NCI-H2171 (cell line): ENCODE measurements around the gene TMEM196.

Source experiments
- DNase-seq: peaks from one replicate; lab custom pipeline; 2025; lab: John Stamatoyannopoulos, UW

Gene TMEM196

DNA sequence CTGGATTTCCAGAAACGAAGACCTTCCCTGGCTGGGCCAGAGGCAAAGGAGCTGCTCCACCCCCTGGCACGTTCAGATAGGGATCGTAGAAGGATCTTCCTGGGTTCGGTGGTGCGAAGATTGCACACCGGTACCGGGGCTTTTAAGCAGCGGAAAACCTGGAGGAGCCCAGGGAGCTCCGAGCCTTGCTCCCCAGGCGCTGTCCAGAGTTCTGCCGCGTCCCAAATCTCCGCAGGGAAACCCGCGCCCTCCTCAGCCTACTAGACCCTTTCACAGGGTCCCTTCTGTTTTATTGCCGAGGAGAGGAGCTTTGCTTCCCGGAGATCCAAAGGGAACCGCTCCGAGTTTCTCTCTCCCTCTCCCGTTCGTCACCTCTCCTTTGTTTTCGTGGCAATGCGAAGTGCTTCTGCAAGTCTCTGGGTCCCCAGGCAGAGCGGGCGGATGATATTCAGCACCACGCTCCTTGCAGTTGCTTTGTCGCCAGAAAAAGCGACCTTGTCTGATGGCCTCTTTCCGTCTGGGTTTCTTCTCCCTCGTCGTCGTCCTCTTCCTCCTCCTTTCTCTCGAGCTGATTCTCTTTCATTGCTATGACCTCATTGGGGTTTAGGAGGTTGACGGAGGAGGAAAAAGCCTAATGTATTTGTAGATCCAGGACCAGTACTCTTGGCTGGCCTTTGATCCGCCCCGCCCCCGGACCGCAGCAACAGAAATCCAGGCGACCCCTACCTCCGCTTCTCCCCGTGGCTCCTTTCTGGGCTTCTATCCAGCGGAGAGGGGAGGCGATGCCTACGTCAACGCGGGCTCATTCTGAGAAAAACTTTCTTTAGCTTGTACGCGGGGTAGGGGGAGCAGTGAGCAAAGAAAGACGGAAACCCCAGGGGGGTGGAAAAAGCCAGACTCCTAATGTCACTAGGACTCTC lies at the start of gene TMEM196:
TSS of gene TMEM196 (minus strand) at position 777 of the 920 bp plus-strand sequence. CDS start 921 bp downstream, outside the sequence.
- no peak for DNase-seq

DNA sequence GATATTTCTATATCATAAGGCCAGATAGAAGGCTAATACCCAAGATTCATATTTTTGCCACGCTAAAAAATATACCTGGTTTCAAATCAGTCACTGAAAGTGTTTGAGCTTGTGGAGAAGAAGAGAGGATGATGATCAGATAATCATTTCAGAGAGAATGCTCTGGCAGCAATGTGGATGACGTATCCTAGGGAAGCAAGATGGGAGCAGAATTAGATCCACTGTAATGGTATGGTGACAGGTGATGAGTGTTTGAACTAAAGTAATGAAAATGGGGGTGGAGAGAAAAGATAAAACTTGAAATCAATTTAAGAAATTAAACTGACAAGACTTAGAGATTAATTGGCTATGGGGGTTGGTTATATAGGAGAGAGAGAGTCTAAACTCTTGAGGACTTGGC lies 42.7 kb upstream of the TMEM196 start:
- no peak for DNase-seq

- no peak for DNase-seq
Measured at GRCh38 chr7:19815546-19815945, 42.1 kb upstream of the TMEM196 start.

DNA sequence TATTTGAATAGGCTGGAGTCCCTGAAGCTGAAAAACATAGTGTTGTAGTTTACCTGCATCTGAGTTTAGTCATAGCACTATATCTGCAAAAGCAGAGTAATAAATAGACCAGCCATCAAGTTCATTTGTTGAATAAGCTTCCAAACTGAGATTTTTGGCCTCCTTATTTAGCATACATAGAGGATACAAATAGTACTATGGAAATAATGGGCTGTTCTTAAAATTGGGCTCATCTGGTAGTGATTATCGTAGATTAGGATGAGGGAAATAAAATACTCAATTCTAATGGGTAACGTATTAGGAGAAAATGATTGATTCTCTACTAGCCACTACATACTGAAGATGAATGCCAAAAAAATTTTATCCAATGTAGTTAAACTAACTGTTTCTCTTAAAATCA lies 41.4 kb upstream of the TMEM196 start:
- no peak for DNase-seq

DNA sequence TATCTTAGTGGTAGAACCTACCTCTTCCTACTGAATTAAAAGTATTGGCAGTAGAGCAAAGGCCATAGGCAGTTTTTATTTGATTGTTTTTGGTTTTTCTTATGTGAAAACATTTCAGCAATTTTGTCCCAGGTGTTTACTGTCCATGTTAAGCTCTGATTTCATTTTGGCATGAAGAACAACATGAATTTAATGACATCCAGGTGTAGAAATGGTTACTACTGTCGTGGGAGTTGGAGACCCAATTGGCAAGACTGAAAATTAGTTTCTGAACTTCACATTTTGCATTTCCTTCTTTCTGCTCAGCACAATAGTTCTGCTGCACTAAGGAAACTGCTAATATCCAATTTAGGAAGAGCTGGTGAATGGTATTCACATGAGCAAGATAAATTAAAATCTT lies 38.0 kb upstream of the TMEM196 start:
- no peak for DNase-seq

- DNase-seq = no peak
Measured at GRCh38 chr7:19798986-19799385, 25.6 kb upstream of the TMEM196 start.

DNA sequence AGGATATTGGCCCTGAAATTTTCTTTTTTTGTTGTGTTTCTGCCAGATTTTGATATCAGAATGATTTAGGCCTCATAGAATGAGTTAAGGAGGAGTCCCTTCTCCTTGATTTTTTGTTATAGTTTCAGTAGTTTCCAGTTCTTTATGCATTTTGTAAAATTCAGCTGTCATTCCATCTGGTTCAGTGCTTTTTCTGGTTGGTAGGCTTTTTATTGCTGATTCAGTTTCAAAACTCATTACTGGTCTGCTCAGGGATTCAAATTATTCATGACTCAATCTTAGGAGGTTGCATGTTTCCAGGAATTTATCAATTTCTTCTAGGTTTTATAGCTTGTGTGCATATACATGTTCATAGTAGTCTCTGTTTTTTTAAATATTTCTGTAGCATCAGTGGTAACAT lies 10.1 kb upstream of the TMEM196 start:
- no peak for DNase-seq

DNA sequence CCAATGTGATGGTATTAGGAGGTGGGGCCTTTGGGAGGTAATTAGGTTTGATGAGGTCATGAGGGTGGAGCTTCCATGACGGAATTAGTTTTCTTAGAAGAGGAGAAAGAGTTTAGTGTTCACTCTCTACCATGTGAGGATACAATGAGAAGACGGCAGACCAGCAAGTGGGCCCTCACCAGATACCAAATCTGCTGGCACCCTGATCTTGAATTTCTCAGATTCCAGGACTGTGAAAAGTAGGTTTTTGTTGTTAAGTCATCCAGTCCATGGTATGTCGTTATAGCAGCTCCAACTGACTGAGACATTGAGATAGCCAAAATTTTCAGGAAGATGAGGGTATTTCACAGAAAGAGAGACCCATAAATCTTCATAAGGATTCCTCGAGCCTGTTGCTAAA lies 3.6 kb upstream of the TMEM196 start:
- DNase-seq = no peak

DNA sequence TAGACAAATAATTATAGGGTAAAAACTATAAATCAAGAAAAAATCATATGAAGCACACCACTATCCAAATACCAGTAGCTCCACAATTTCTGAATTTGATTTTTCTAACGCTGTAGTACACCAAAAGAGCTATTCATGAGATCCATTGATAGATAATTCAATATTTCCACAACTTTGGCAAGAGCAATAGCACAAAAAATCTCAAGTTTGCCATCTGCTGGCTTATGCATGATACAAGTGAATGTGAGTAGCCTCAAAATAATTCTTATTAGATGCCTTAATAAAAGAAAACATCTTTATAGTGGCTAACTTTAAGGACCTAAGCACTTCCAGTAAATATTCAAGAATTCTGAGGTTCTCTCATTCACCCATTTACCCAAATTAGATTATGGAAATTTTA lies 2.2 kb upstream of the TMEM196 start:
- DNase-seq = no peak

- no peak for DNase-seq
Measured at GRCh38 chr7:19772306-19772705, 1.1 kb downstream of the TMEM196 start.

- DNase-seq = no peak
Measured at GRCh38 chr7:19762631-19763030, 10.8 kb downstream of the TMEM196 start.

GRCh38 chr7:19754521-19755116 lies 18.8 kb downstream of the TMEM196 start:
- no peak for DNase-seq

GRCh38 chr7:19752020-19752419 lies 21.4 kb downstream of the TMEM196 start:
- DNase-seq = no peak

GRCh38 chr7:19749658-19750057 lies 23.8 kb downstream of the TMEM196 start:
- no peak for DNase-seq

GRCh38 chr7:19747740-19748339 lies 25.6 kb downstream of the TMEM196 start:
- DNase-seq = peak; percentile 2

GRCh38 chr7:19744075-19744474 lies 29.3 kb downstream of the TMEM196 start:
- DNase-seq = no peak

DNA sequence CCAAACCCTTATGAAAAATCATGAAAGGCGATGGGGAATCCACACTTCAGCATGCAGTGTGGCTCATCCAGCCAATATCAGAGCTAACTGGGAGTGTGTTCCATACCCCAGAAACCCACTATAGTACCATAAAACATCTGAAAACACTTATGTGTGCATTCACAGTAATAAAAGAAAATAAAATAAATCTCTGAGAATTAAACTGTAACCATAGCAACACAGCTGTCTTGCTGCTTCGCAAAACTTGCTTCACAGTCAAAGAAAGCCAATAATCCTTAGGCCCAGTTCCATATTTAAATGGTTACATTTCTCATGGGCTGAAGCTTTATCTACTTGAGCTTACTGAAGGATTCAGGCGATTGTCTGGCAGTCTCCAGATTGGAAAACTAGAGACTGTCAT lies 44.7 kb downstream of the TMEM196 start:
- no peak for DNase-seq

DNA sequence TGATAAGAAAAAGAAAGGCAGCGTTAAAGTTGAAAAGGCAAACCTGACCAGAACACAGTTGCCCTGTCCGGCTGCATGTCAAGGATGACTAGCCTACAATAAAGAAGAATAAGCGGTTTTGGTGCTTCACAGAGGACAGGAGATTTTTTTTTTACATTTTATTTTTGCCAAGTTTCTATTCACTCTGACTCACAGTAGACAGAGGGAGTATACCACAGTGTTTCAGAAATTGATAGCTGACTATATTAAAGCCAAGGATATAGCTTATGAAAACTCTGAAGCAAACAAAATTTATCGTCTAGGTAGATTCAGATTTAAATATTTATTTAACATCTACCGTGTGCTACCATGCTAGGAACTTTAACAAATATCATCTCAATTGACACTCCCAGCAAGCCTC lies 47.6 kb downstream of the TMEM196 start:
- DNase-seq = no peak

DNA sequence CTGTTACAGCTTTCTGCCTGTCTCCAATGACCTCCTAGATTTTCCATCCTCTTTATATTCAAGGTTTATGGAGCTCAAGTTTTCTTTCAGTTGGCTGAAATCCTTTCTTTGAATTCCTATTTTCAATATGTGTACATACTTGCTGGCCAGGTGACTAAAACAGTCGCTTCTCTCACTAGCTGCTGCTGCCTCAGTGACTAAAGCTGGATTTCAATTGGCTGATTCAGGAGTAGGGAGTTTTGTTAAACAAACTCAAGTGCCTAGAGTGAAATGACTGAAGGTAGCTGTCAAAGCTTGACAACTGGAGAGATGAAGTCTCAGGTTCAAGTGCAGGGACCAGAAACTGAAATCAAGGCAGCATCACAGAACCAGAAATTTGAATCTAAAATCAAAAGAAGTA lies 57.9 kb downstream of the TMEM196 start:
- DNase-seq = no peak

DNA sequence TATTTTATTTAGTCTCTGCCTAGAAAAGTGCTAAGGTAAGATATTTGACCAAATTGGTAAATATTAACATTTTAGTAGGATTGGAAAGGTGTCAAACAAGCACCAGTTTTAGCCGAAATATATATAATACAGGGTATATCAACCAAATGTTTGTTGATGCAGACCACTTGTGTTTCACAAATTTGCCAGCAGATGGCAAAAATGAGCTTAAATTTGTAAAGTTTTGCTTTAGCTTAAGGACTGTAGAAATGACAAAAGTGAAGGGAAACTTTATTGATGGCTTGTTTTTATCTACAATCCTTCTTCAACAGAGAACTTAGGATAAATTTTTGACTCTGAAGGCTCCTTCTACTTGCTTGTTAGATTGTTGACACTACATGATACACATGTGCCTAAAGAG lies 59.7 kb downstream of the TMEM196 start:
- DNase-seq = no peak

- DNase-seq = no peak
Measured at GRCh38 chr7:19709249-19709578, 64.2 kb downstream of the TMEM196 start.

DNA sequence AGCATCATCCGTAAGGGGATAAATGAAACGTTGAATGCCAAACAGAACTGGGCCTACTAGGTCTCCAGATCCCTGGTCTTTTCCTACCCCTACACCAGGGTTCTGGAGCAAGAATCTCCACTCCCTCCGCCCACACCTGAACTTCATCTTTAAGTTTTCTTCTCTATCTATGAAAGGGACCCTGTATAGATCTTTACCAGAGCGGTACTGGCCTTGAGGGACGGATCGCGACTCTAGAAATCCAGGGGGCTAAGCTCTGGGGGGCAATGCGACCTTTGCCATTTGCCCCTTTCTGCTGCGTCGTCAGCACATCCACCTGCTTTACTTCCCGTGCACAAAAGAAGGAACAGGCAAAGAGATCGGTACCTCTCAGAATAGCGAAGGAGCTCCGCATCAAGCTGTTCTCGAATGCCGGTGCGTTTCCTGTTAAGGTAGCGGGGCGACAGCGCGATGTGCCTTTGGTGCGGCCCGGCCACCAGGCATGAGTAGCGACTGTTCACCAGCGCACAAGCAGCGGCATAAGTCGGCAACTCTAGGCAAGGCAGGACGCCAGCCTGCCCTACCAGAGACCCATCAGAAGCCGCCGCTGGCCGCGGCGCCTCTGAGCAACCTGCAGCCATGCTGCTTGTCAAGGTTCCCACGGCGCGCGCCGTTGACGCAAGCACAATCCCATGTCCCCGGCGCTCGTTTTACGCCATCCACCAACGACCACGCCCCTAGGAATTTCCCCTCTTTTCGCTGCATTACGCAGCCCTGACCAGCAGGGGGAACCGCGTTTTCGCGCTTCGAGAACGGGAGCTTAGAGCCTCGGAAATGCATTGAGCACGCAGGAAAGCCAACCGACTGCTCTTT lies 64.8 kb downstream of the TMEM196 start, which contains the start of gene POLR1F:
TSS of gene POLR1F (minus strand) at position 641 of the 852 bp plus-strand sequence. CDS start at position 620, 21 bp downstream.
- DNase-seq = peak; percentile 88
